GM18520 (cell line): Measurements from ENCODE around the gene SLC51A.
"Not testable (repeated sequence)": the region's sequence is repeated elsewhere in the genome, so short reads cannot be mapped to it uniquely, and the experiment has no call there.

Experiments used
- ATAC-seq: cut with Tn5 transposase; IDR thresholded peaks from one replicate; pipeline ENCODE4 v1.9.1; 2021; ENCODE audit not compliant: unreplicated experiment

SLC51A gene

GRCh38 chr3:196193133-196193735, 23.1 kb upstream of the SLC51A start:
- ATAC-seq, result no peak

GRCh38 chr3:196193736-196194541, 22.4 kb upstream of the SLC51A start:
- ATAC-seq, result no peak

- ATAC-seq, result no peak
Observed at GRCh38 chr3:196194542-196194915, 21.8 kb upstream of the SLC51A start.

- no peak for ATAC-seq
Observed at GRCh38 chr3:196195664-196196265, 20.6 kb upstream of the SLC51A start.

- ATAC-seq, result no peak
Observed at GRCh38 chr3:196197524-196197923, 18.8 kb upstream of the SLC51A start.

GRCh38 chr3:196198081-196198675, 18.2 kb upstream of the SLC51A start:
- no peak for ATAC-seq

GRCh38 chr3:196198771-196199753, 17.3 kb upstream of the SLC51A start:
- ATAC-seq, result no peak

GRCh38 chr3:196202516-196202970, 13.8 kb upstream of the SLC51A start:
- ATAC-seq, result no peak

- no peak for ATAC-seq
Observed at GRCh38 chr3:196203846-196204245, 12.5 kb upstream of the SLC51A start.

GRCh38 chr3:196205442-196206205, 10.7 kb upstream of the SLC51A start:
- ATAC-seq, result not testable (repeated sequence)

- no peak for ATAC-seq
Observed at GRCh38 chr3:196207159-196207832, 9.0 kb upstream of the SLC51A start.

GRCh38 chr3:196207833-196208607, 8.3 kb upstream of the SLC51A start:
- no peak for ATAC-seq

- ATAC-seq, result no peak
Observed at GRCh38 chr3:196208942-196209695, 7.2 kb upstream of the SLC51A start.

- not testable (repeated sequence) for ATAC-seq
Observed at GRCh38 chr3:196209944-196210672, 6.2 kb upstream of the SLC51A start.

GRCh38 chr3:196210673-196211556, 5.4 kb upstream of the SLC51A start, which contains the start of gene ZDHHC19:
ZDHHC19 (minus strand) TSS chr3:196211400; CDS start chr3:196211315, 85 bp downstream.
- no peak for ATAC-seq
